Gastroesophageal sphincter (tissue), 4 donors: Measurements from ENCODE around the gene VTI1A. TPM values are rescaled to one million over a fixed set of nuclear protein-coding genes. Genes with fewer than 3 reads are reported as not detected.

ENCODE experiments used
- ATAC-seq: fragments of 150-250 bp; one replicate; pipeline ENCODE4 v1.9.1; 2016; ENCODE audit warnings: mild to moderate bottlenecking, moderate library complexity
- H3K27ac ChIP-seq, 4 donors: fragments of 200-600 bp; sonication (generic) in 3 of 4; 1 replicate in 3 of 4; 2 replicates in 1 of 4; pipeline ENCODE4 v1.5.1; 2016 to 2019
- H3K27me3 ChIP-seq: fragments of 200-600 bp; sonication (generic); one replicate; pipeline ENCODE4 v1.5.1; 2019
- H3K36me3 ChIP-seq, 2 donors: fragments of 200-600 bp; sonication (generic); one replicate each; pipeline ENCODE4 v1.5.1; 2019; ENCODE audit warnings: control low read depth in 1 of 2
- H3K4me1 ChIP-seq, 3 donors: fragments of 200-600 bp; sonication (generic); 1 replicate in 2 of 3; 2 replicates in 1 of 3; pipeline ENCODE4 v1.5.1; 2016 to 2019; ENCODE audit warnings: control low read depth in 2 of 3
- H3K4me3 ChIP-seq, 2 donors: fragments of 200-600 bp; sonication (generic); one replicate each; pipeline ENCODE4 v1.5.1; 2019; ENCODE audit warnings: mild to moderate bottlenecking in 1 of 2, moderate library complexity in 1 of 2
- H3K9me3 ChIP-seq, 3 donors: fragments of 200-600 bp; sonication (generic); one replicate each; pipeline ENCODE4 v1.5.1; 2017 to 2019; ENCODE audit warnings: control low read depth in 2 of 3
- CTCF ChIP-seq, 4 experiments: fragments of 200-600 bp in 2 of 4; fragments of 450-650 bp in 2 of 4; sonication (generic) in 1 of 4; IDR thresholded peaks; one replicate each; pipeline ENCODE4 v1.5.1; 2017 to 2019; ENCODE audit warnings: antibody characterized with exemption in 4 of 4, mild to moderate bottlenecking in 2 of 4, moderate library complexity in 2 of 4
- EP300 ChIP-seq: sonication (generic); formaldehyde crosslinking; IDR thresholded peaks from one replicate; pipeline ENCODE4 v1.6.1; 2017; ENCODE audit warnings: antibody characterized with exemption, mild to moderate bottlenecking
- POLR2A ChIP-seq, 2 donors: fragments of 450-650 bp; IDR thresholded peaks; one replicate each; pipeline ENCODE4 v1.6.1; 2017; ENCODE audit warnings: antibody characterized with exemption in 2 of 2, mild to moderate bottlenecking in 2 of 2, moderate library complexity in 1 of 2
- POLR2AphosphoS5 ChIP-seq: sonication (generic); formaldehyde crosslinking; IDR thresholded peaks from one replicate; pipeline ENCODE4 v1.6.1; 2017; ENCODE audit warnings: antibody characterized with exemption
- WGBS, 2 donors: methylation state at CpG; one replicate each; pipeline ENCODE4 v1.1.5; 2018; ENCODE audit warnings: low coverage in 1 of 2; 5-methylcytosine and 5-hydroxymethylcytosine counted together
- total RNA-seq, 4 donors: library from RNA; depleted of rRNA; stranded (reverse); fragments of >200 nt; gene quantifications; one replicate each; pipeline ENCODE4 v1.1.0, GENCODE V29; 2016

VTI1A gene
- total RNA-seq, 4 donors from 2014 or later: 19.6 to 81.9 (median 43.1) TPM

GRCh38 chr10:112783351-112784021, 336.5 kb downstream of the VTI1A start:
- Histone ChIP-seq H3K4me1 (no peaks in the 10 kb centered on the region), H3K4me3 (no peak overlapping the region), H3K27ac (peak overlapping the region in 1 of 4 donors; percentile 5), H3K36me3 (no peaks in the 10 kb centered on the region), H3K9me3 (no peaks in the 10 kb centered on the region), H3K27me3 (no peaks in the 10 kb centered on the region)
- TF ChIP-seq POLR2AphosphoS5: no peak
- no peak for TF ChIP-seq POLR2A (IDR thresholded peaks at IDR 0.05)
- no peak for TF ChIP-seq CTCF (IDR thresholded peaks at IDR 0.05)
- no peak for TF ChIP-seq EP300
- WGBS, 2 donors: 72 to 88% methylated on average over 10 to 13 of the region's 14 CpGs
- no peak for ATAC-seq

- 54 to 67% methylated on average over 8 of the region's 8 CpGs for WGBS, 2 donors
- Histone ChIP-seq H3K27me3 (no peaks in the 10 kb centered on the region), H3K27ac (no peak overlapping the region), H3K4me3 (no peak overlapping the region), H3K36me3 (no peaks in the 10 kb centered on the region), H3K9me3 (peaks cover 0 to 5% (median 0%) of the 10 kb centered on the region in 3 donors), H3K4me1 (no peaks in the 10 kb centered on the region)
- TF ChIP-seq CTCF (IDR thresholded peaks at IDR 0.05) (no peak), EP300 (no peak), POLR2AphosphoS5 (no peak), POLR2A (IDR thresholded peaks at IDR 0.05) (no peak)
- ATAC-seq: no peak
These were observed 337.0 kb downstream of the VTI1A start for GRCh38 chr10:112784022-112784461.

- Histone ChIP-seq H3K36me3 (no peaks in the 10 kb centered on the region), H3K27ac (no peak overlapping the region), H3K4me1 (no peaks in the 10 kb centered on the region), H3K4me3 (no peak overlapping the region), H3K9me3 (peaks cover 0 to 10% (median 0%) of the 10 kb centered on the region in 3 donors), H3K27me3 (no peaks in the 10 kb centered on the region)
- no peak for ATAC-seq
- TF ChIP-seq POLR2AphosphoS5 (no peak), CTCF (IDR thresholded peaks at IDR 0.05) (no peak), POLR2A (IDR thresholded peaks at IDR 0.05) (no peak), EP300 (no peak)
These were observed 338.1 kb downstream of the VTI1A start for GRCh38 chr10:112785089-112785488.

GRCh38 chr10:112789248-112789647, 342.2 kb downstream of the VTI1A start:
- Histone ChIP-seq H3K4me1 (peaks cover 0 to 11% (median 0%) of the 10 kb centered on the region in 3 donors), H3K9me3 (peaks cover 0 to 10% (median 0%) of the 10 kb centered on the region in 3 donors), H3K27me3 (no peaks in the 10 kb centered on the region), H3K4me3 (no peak overlapping the region), H3K27ac (no peak overlapping the region), H3K36me3 (no peaks in the 10 kb centered on the region)
- TF ChIP-seq POLR2AphosphoS5 (no peak), CTCF (IDR thresholded peaks at IDR 0.05) (no peak), EP300 (no peak), POLR2A (IDR thresholded peaks at IDR 0.05) (no peak)
- no peak for ATAC-seq

- peaks cover 0 to 10% (median 0%) of the 10 kb centered on the region in 3 donors for H3K9me3 ChIP-seq
- WGBS, 2 donors: 100% methylated on average over 1 of the region's 1 CpG
- no peak overlapping the region for H3K4me3 ChIP-seq
- H3K27ac ChIP-seq: no peak overlapping the region
- no peak for TF ChIP-seq POLR2A (IDR thresholded peaks at IDR 0.05)
- no peak for TF ChIP-seq CTCF (IDR thresholded peaks at IDR 0.05)
- no peak for TF ChIP-seq EP300
- TF ChIP-seq POLR2AphosphoS5: no peak
- H3K27me3 ChIP-seq: no peaks in the 10 kb centered on the region
- H3K36me3 ChIP-seq: no peaks in the 10 kb centered on the region
- peaks cover 0 to 11% (median 0%) of the 10 kb centered on the region in 3 donors for H3K4me1 ChIP-seq
- no peak for ATAC-seq
These were observed 343.0 kb downstream of the VTI1A start for GRCh38 chr10:112790030-112790429.
